NCI-H2196 (cell line): ENCODE results near the gene IL27RA.
"Not testable (repeated sequence)": the region's sequence is repeated elsewhere in the genome, so short reads cannot be mapped to it uniquely, and the experiment has no call there.

Source experiments
- DNase-seq: peaks from one replicate; lab custom pipeline; 2025; ENCODE audit not compliant: unreplicated experiment; lab: John Stamatoyannopoulos, UW

The IL27RA gene

GRCh38 chr19:14027856-14028450, 3.6 kb upstream of the IL27RA start, which contains the start of gene RLN3:
TSS of gene RLN3 (plus strand) at chr19:14028148. CDS start at chr19:14028205, 57 bp downstream.
- no peak for DNase-seq

- DNase-seq, result no peak
Measured at GRCh38 chr19:14028901-14029300, 2.7 kb upstream of the IL27RA start.

- no peak for DNase-seq
Measured at GRCh38 chr19:14030997-14031718, 404 bp upstream of the IL27RA start.

- no peak for DNase-seq
Measured at GRCh38 chr19:14033946-14034345, 2.4 kb downstream of the IL27RA start.

GRCh38 chr19:14035159-14035558, 3.6 kb downstream of the IL27RA start:
- DNase-seq, result not testable (repeated sequence)

- DNase-seq, result no peak
Measured at GRCh38 chr19:14035706-14036105, 4.1 kb downstream of the IL27RA start.

- DNase-seq, result no peak
Measured at GRCh38 chr19:14039181-14039580, 7.6 kb downstream of the IL27RA start.

- DNase-seq, result peak; percentile 59
Measured at GRCh38 chr19:14042659-14043608, 11.4 kb downstream of the IL27RA start.

GRCh38 chr19:14047866-14048265, 16.3 kb downstream of the IL27RA start:
- DNase-seq, result not testable (repeated sequence)

- DNase-seq, result peak; percentile 41
Measured at GRCh38 chr19:14048443-14049153, 17.0 kb downstream of the IL27RA start.

- no peak for DNase-seq
Measured at GRCh38 chr19:14050512-14050911, 18.9 kb downstream of the IL27RA start.

GRCh38 chr19:14050961-14051360, 19.4 kb downstream of the IL27RA start:
- DNase-seq, result not testable (repeated sequence)

GRCh38 chr19:14051980-14052379, 20.4 kb downstream of the IL27RA start:
- DNase-seq, result no peak

- DNase-seq, result no peak
Measured at GRCh38 chr19:14052470-14052869, 20.9 kb downstream of the IL27RA start.

GRCh38 chr19:14053032-14053431, 21.5 kb downstream of the IL27RA start:
- no peak for DNase-seq

- DNase-seq, result no peak
Measured at GRCh38 chr19:14053500-14053899, 21.9 kb downstream of the IL27RA start.

- no peak for DNase-seq
Measured at GRCh38 chr19:14054099-14054498, 22.5 kb downstream of the IL27RA start.

GRCh38 chr19:14054721-14055120, 23.2 kb downstream of the IL27RA start:
- DNase-seq, result no peak

GRCh38 chr19:14055396-14055795, 23.8 kb downstream of the IL27RA start:
- no peak for DNase-seq

GRCh38 chr19:14056069-14056666, 24.6 kb downstream of the IL27RA start:
- DNase-seq, result no peak
